GM23338 (cell line): ENCODE results near the gene NKX6-1.

Experiments
- CTCF ChIP-seq, 2 experiments: fragments of 200-600 bp in 1 of 2; sonication (generic) in 1 of 2; conservative IDR thresholded peaks; 2 replicates each; pipeline versions ENCODE4 v1.5.1 to v1.6.1; 2016 to 2017; ENCODE audit warnings: antibody characterized with exemption in 2 of 2, low read depth in 2 of 2, mild to moderate bottlenecking in 2 of 2, moderate library complexity in 1 of 2
- EZH2 ChIP-seq: fragments of 200-600 bp; sonication (generic); IDR thresholded peaks from one replicate; pipeline ENCODE4 v1.8.0; 2017; ENCODE audit warnings: antibody characterized with exemption, mild to moderate bottlenecking, low read depth; ENCODE audit not compliant: unreplicated experiment
- EZH2phosphoT487 ChIP-seq: fragments of 200-600 bp; sonication (generic); IDR thresholded peaks from one replicate; pipeline ENCODE4 v1.8.1; 2018; ENCODE audit warnings: antibody characterized with exemption; ENCODE audit not compliant: unreplicated experiment
- POLR2AphosphoS5 ChIP-seq: IDR thresholded peaks from 2 replicates; pipeline ENCODE4 v1.6.1; 2016; ENCODE audit warnings: antibody characterized with exemption, low read depth
- REST ChIP-seq: IDR thresholded peaks from one replicate; pipeline ENCODE4 v1.6.1; 2018; ENCODE audit warnings: antibody characterized with exemption; ENCODE audit not compliant: unreplicated experiment

DNA sequence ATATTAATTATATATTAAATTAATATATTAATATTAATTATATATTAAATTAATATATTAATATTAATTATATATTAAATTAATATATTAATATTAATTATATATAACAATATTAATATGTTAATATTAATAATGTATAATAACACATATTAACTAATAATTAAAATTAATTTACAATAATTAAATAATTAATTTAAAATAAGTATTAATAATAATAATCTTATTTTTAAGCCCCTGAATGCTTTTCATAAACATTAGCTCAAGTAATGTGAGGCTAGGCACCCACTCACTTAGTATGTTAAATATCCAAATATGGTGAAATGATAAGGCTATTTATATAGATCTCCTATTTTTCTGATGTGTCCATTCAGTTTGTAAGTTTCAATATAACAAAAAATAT is 26.9 kb downstream of the NKX6-1 start:
- TF ChIP-seq CTCF (conservative IDR thresholded peaks at IDR 0.05; ENCODE audit: low read depth in 2 of 2) (no peak), EZH2 (no peak), POLR2AphosphoS5 (no peak), REST (no peak), EZH2phosphoT487 (no peak)
